A673 (cell line): ENCODE measurements around the gene CHID1.

Experiments used
- EZH2 ChIP-seq: fragments of 200-600 bp; sonication (generic); IDR thresholded peaks from 2 replicates; pipeline ENCODE4 v1.6.1; 2017; ENCODE audit warnings: borderline replicate concordance, low read depth, mild to moderate bottlenecking, mixed read lengths, antibody characterized with exemption, low read length; ENCODE audit not compliant: poor library complexity, severe bottlenecking
- TF ChIP-seq, protein P1 (sequence below): fragments of 300-800, 200-600 bp; sonication (generic); conservative IDR thresholded peaks from 2 replicates; pipeline ENCODE4 v1.5.1; 2017; ENCODE audit warnings: low read depth, mild to moderate bottlenecking, antibody characterized with exemption, low read length, moderate library complexity, mixed read lengths

DNA sequence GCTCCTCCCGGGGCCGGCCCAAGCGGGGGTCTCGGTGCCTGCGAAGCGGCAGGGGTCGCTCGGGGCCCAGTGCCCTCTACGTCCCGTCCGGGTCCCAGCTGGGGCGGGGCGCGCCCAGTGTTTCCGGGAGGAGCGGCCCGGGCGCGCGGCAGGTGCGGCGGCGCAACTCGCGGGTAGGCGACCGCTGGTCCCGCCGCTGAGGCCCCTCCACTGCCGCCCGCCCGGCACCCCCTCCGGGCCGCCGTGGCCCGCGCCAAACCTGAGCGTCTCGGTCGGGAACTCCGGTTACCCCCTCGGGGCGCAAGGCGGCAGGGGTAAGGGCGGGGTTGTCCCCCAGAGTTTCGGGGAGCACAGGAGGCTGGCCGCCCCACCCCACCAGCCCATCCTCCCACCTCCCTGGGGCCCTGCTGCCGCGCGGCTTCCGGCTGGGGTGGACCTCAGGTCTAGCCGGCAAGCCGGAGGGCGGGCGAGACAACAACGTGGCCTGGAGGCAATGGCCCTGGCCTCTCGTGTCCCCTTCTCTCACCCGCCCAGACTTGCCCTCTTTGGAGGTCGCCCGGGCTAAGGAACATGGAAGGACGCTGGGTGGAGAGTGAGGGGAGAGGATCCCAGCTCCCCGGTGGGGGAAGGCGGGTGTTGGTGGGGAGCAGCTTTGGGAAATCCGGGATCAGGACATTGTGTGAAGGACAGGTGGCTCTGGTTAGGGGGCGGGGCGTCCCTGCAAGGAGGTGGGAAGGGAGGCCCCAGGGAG, 83.3 kb downstream of the CHID1 start:
- TF ChIP-seq, protein P1, sequence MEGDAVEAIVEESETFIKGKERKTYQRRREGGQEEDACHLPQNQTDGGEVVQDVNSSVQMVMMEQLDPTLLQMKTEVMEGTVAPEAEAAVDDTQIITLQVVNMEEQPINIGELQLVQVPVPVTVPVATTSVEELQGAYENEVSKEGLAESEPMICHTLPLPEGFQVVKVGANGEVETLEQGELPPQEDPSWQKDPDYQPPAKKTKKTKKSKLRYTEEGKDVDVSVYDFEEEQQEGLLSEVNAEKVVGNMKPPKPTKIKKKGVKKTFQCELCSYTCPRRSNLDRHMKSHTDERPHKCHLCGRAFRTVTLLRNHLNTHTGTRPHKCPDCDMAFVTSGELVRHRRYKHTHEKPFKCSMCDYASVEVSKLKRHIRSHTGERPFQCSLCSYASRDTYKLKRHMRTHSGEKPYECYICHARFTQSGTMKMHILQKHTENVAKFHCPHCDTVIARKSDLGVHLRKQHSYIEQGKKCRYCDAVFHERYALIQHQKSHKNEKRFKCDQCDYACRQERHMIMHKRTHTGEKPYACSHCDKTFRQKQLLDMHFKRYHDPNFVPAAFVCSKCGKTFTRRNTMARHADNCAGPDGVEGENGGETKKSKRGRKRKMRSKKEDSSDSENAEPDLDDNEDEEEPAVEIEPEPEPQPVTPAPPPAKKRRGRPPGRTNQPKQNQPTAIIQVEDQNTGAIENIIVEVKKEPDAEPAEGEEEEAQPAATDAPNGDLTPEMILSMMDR = no peak
- TF ChIP-seq EZH2 = no peak
